ENCODE data around the gene BCL7B. TPM values are rescaled to one million over a fixed set of nuclear protein-coding genes. Genes with fewer than 3 reads are reported as not detected.
A peak's percentile ranks its signal among the peaks of the same experiment; 100 is the strongest.
"Not testable (repeated sequence)": the region's sequence is repeated elsewhere in the genome, so short reads cannot be mapped to it uniquely, and the experiment has no call there.

Gene BCL7B
- total RNA-seq, 2 donors from 2014 or later: 51.5 to 60.1 TPM

GRCh38 chr7:73526158-73526494, 31.4 kb downstream of the BCL7B start:
- H3K9me3 Mint-ChIP-seq; ATAC-seq; DNase-seq (ENCODE audit: low spot score in 2 of 2); H3K36me3 Mint-ChIP-seq: not testable (repeated sequence)
- H3K27ac Mint-ChIP-seq: peak overlapping the region in 1 of 2 donors; percentile 72

GRCh38 chr7:73522105-73522872, 35.2 kb downstream of the BCL7B start, which contains the start of gene BAZ1B:
Gene BAZ1B (minus strand): TSS chr7:73522293. CDS start chr7:73521933, 360 bp downstream.
- DNase-seq (ENCODE audit: low spot score in 2 of 2): peak; percentile 95 to 98
- Mint-ChIP-seq H3K36me3 (peaks cover 26 to 37% of the 10 kb centered on the region in 2 donors), H3K27ac (peak within 1 kb of the TSS; percentile 88 to 99), H3K9me3 (no peaks in the 10 kb centered on the region)
- peak; percentile 94 to 95 for ATAC-seq

GRCh38 chr7:73521636-73522104, 35.8 kb downstream of the BCL7B start:
- peak in 1 of 2 donors; percentile 59 for DNase-seq (ENCODE audit: low spot score in 2 of 2)
- Mint-ChIP-seq H3K27ac (peak overlapping the region in 1 of 2 donors; percentile 88), H3K36me3 (peaks cover 30 to 40% of the 10 kb centered on the region in 2 donors), H3K9me3 (no peaks in the 10 kb centered on the region)
- peak; percentile 53 to 56 for ATAC-seq

GRCh38 chr7:73520673-73521635, 36.5 kb downstream of the BCL7B start:
- Mint-ChIP-seq H3K9me3 (no peaks in the 10 kb centered on the region), H3K36me3 (peaks cover 30 to 40% of the 10 kb centered on the region in 2 donors), H3K27ac (peak overlapping the region; percentile 74 to 95)
- no peak for ATAC-seq
- DNase-seq (ENCODE audit: low spot score in 2 of 2): no peak

- Mint-ChIP-seq H3K27ac (peak overlapping the region; percentile 74 to 95), H3K9me3 (no peaks in the 10 kb centered on the region), H3K36me3 (peaks cover 32 to 43% of the 10 kb centered on the region in 2 donors)
- no peak for DNase-seq (ENCODE audit: low spot score in 2 of 2)
- no peak for ATAC-seq
Observed at GRCh38 chr7:73519867-73520672, 37.4 kb downstream of the BCL7B start.

- DNase-seq (ENCODE audit: low spot score in 2 of 2): no peak
- Mint-ChIP-seq H3K36me3 (peaks cover 34 to 54% of the 10 kb centered on the region in 2 donors), H3K27ac (no peak overlapping the region), H3K9me3 (no peaks in the 10 kb centered on the region)
- no peak for ATAC-seq
Observed at GRCh38 chr7:73518470-73518869, 39.0 kb downstream of the BCL7B start.

- DNase-seq (ENCODE audit: low spot score in 2 of 2) (no peak), ATAC-seq (no peak)
- Mint-ChIP-seq H3K9me3 (no peaks in the 10 kb centered on the region), H3K27ac (peak overlapping the region; percentile 37 to 88), H3K36me3 (peaks cover 34 to 58% of the 10 kb centered on the region in 2 donors)
Observed at GRCh38 chr7:73517241-73517995, 40.1 kb downstream of the BCL7B start.

GRCh38 chr7:73515178-73515577, 42.3 kb downstream of the BCL7B start:
- no peak for DNase-seq (ENCODE audit: low spot score in 2 of 2)
- peak in 1 of 2 donors; percentile 56 for ATAC-seq
- Mint-ChIP-seq H3K27ac (peak overlapping the region; percentile 31 to 51), H3K9me3 (no peaks in the 10 kb centered on the region), H3K36me3 (peaks cover 23 to 47% of the 10 kb centered on the region in 2 donors)

- Mint-ChIP-seq H3K9me3 (no peaks in the 10 kb centered on the region), H3K36me3 (peaks cover 14 to 30% of the 10 kb centered on the region in 2 donors), H3K27ac (no peak overlapping the region)
- DNase-seq (ENCODE audit: low spot score in 2 of 2) (no peak), ATAC-seq (no peak)
Observed at GRCh38 chr7:73512018-73512780, 45.3 kb downstream of the BCL7B start.

- Mint-ChIP-seq H3K9me3 (no peaks in the 10 kb centered on the region), H3K36me3 (peaks cover 18 to 25% of the 10 kb centered on the region in 2 donors), H3K27ac (no peak overlapping the region)
- DNase-seq (ENCODE audit: low spot score in 2 of 2) (no peak), ATAC-seq (no peak)
Observed at GRCh38 chr7:73509463-73509862, 48.0 kb downstream of the BCL7B start.

- Mint-ChIP-seq H3K9me3 (no peaks in the 10 kb centered on the region), H3K27ac (peak overlapping the region in 1 of 2 donors; percentile 36), H3K36me3 (peaks cover 14 to 25% of the 10 kb centered on the region in 2 donors)
- no peak for DNase-seq (ENCODE audit: low spot score in 2 of 2)
- no peak for ATAC-seq
Observed at GRCh38 chr7:73507556-73507955, 49.9 kb downstream of the BCL7B start.

GRCh38 chr7:73504920-73505319, 52.6 kb downstream of the BCL7B start:
- DNase-seq (ENCODE audit: low spot score in 2 of 2) (no peak), ATAC-seq (no peak)
- no peaks in the 10 kb centered on the region for H3K9me3 Mint-ChIP-seq
- H3K36me3 Mint-ChIP-seq: peaks cover 22 to 31% of the 10 kb centered on the region in 2 donors
- H3K27ac Mint-ChIP-seq: peak overlapping the region in 1 of 2 donors; percentile 16

- DNase-seq (ENCODE audit: low spot score in 2 of 2) (no peak), ATAC-seq (no peak)
- peaks cover 22 to 31% of the 10 kb centered on the region in 2 donors for H3K36me3 Mint-ChIP-seq
- peak overlapping the region in 1 of 2 donors; percentile 40 for H3K27ac Mint-ChIP-seq
- no peaks in the 10 kb centered on the region for H3K9me3 Mint-ChIP-seq
Observed at GRCh38 chr7:73504017-73504416, 53.5 kb downstream of the BCL7B start.

GRCh38 chr7:73503229-73503628, 54.3 kb downstream of the BCL7B start:
- DNase-seq (ENCODE audit: low spot score in 2 of 2) (no peak), ATAC-seq (no peak)
- peak overlapping the region in 1 of 2 donors; percentile 55 for H3K27ac Mint-ChIP-seq
- no peaks in the 10 kb centered on the region for H3K9me3 Mint-ChIP-seq
- H3K36me3 Mint-ChIP-seq: peaks cover 22 to 33% of the 10 kb centered on the region in 2 donors

- no peak for ATAC-seq
- H3K27ac Mint-ChIP-seq: no peak overlapping the region
- H3K36me3 Mint-ChIP-seq: peaks cover 29 to 59% of the 10 kb centered on the region in 2 donors
- DNase-seq (ENCODE audit: low spot score in 2 of 2): no peak
- H3K9me3 Mint-ChIP-seq: no peaks in the 10 kb centered on the region
Observed at GRCh38 chr7:73496626-73497025, 60.9 kb downstream of the BCL7B start.
